WTC11 (cell line): ENCODE results near the gene PACSIN1. TPM values are rescaled to one million over a fixed set of nuclear protein-coding genes. Genes with fewer than 3 reads are reported as not detected.

Experiments
- ATAC-seq: fragments of 200-7000 bp; cut with Tn5 transposase; 2 replicates; pipeline ENCODE4 v1.10.0; 2021; ENCODE audit warnings: mild to moderate bottlenecking, moderate library complexity
- CTCF ChIA-PET: fragments of 300-600 bp; sonication (Branson Sonifier 250); formaldehyde crosslinking; loops from one replicate; lab custom pipeline; 2021; ENCODE audit warnings: antibody characterized with exemption; lab: Charles Lee
- POLR2A ChIA-PET: fragments of 350-600 bp; sonication (Branson Sonifier 250); formaldehyde crosslinking; loops from one replicate; lab custom pipeline; 2021; ENCODE audit warnings: antibody characterized with exemption; lab: Charles Lee
- DNase-seq: peaks from one replicate; pipeline ENCODE4 v3.0.0; 2021; ENCODE audit warnings: low spot score
- H3K27ac Mint-ChIP-seq: 2 replicates; pipeline ENCODE4 v1.8.0; 2021; ENCODE audit warnings: mixed read lengths
- H3K27me3 Mint-ChIP-seq: 2 replicates; pipeline ENCODE4 v1.8.0; 2021; ENCODE audit warnings: low read depth, mild to moderate bottlenecking, moderate library complexity, mixed read lengths
- H3K36me3 Mint-ChIP-seq: 2 replicates; pipeline ENCODE4 v1.8.0; 2021; ENCODE audit warnings: mixed read lengths
- H3K4me1 Mint-ChIP-seq: 2 replicates; pipeline ENCODE4 v1.8.0; 2022; ENCODE audit warnings: mixed read lengths
- H3K4me3 Mint-ChIP-seq: 2 replicates; pipeline ENCODE4 v1.8.0; 2021; ENCODE audit warnings: mild to moderate bottlenecking, moderate library complexity, mixed read lengths
- H3K9me3 Mint-ChIP-seq: 2 replicates; pipeline ENCODE4 v1.8.0; 2021; ENCODE audit warnings: mixed read lengths
- AFF4 ChIP-seq: sonication (generic); formaldehyde crosslinking; IDR thresholded peaks from 2 replicates; pipeline ENCODE4 v1.8.1; 2023; ENCODE audit warnings: mild to moderate bottlenecking, missing genetic modification reagents, borderline replicate concordance
- ARID4B ChIP-seq: sonication (generic); formaldehyde crosslinking; IDR thresholded peaks from 2 replicates; pipeline ENCODE4 v1.8.0; 2023; ENCODE audit warnings: missing genetic modification reagents, mild to moderate bottlenecking, borderline replicate concordance
- EMX1 ChIP-seq: fragments of 250-450 bp; sonication (Bioruptor Pico); IDR thresholded peaks from 2 replicates; pipeline ENCODE4 v1.8.0; 2021; ENCODE audit warnings: mild to moderate bottlenecking
- FOXP4 ChIP-seq: sonication (generic); formaldehyde crosslinking; IDR thresholded peaks from 2 replicates; pipeline ENCODE4 v1.8.0; 2022; ENCODE audit warnings: mild to moderate bottlenecking, missing genetic modification reagents
- GRHL2 ChIP-seq: fragments of 250-450 bp; sonication (Bioruptor Pico); IDR thresholded peaks from 2 replicates; pipeline ENCODE4 v1.8.0; 2022; ENCODE audit warnings: mild to moderate bottlenecking, moderate library complexity; ENCODE audit not compliant: insufficient replicate concordance, severe bottlenecking
- HMGA2 ChIP-seq: fragments of 250-450 bp; sonication (Bioruptor Pico); IDR thresholded peaks from 2 replicates; pipeline ENCODE4 v1.4.0; 2021; ENCODE audit warnings: mild to moderate bottlenecking, moderate library complexity
- IRF2 ChIP-seq: sonication (generic); formaldehyde crosslinking; IDR thresholded peaks from 2 replicates; pipeline ENCODE4 v1.8.0; 2022; ENCODE audit warnings: low read depth, missing genetic modification reagents, borderline replicate concordance
- JUN ChIP-seq: sonication (generic); formaldehyde crosslinking; IDR thresholded peaks from 2 replicates; pipeline ENCODE4 v1.8.0; 2023; ENCODE audit warnings: mild to moderate bottlenecking, missing genetic modification reagents
- NFE2L1 ChIP-seq: sonication (generic); formaldehyde crosslinking; IDR thresholded peaks from 2 replicates; pipeline ENCODE4 v1.8.1; 2023; ENCODE audit warnings: missing genetic modification reagents
- PRDM15 ChIP-seq: sonication (generic); formaldehyde crosslinking; IDR thresholded peaks from 2 replicates; pipeline ENCODE4 v1.8.0; 2022; ENCODE audit warnings: missing genetic modification reagents
- RORB ChIP-seq: fragments of 250-450 bp; sonication (Bioruptor Pico); IDR thresholded peaks from 2 replicates; pipeline ENCODE4 v1.9.0; 2021; ENCODE audit warnings: mild to moderate bottlenecking
- ZBTB43 ChIP-seq: sonication (generic); formaldehyde crosslinking; IDR thresholded peaks from 2 replicates; pipeline ENCODE4 v1.8.1; 2023; ENCODE audit warnings: mild to moderate bottlenecking, missing genetic modification reagents
- ZNF121 ChIP-seq: sonication (generic); formaldehyde crosslinking; IDR thresholded peaks from 2 replicates; pipeline ENCODE4 v1.8.0; 2023; ENCODE audit warnings: missing genetic modification reagents
- ZNF219 ChIP-seq: sonication (generic); formaldehyde crosslinking; IDR thresholded peaks from 2 replicates; pipeline ENCODE4 v1.8.0; 2023; ENCODE audit warnings: missing genetic modification reagents, mild to moderate bottlenecking, borderline replicate concordance
- ZNF317 ChIP-seq: sonication (generic); formaldehyde crosslinking; IDR thresholded peaks from 2 replicates; pipeline ENCODE4 v1.8.1; 2023; ENCODE audit warnings: low read depth, mild to moderate bottlenecking, moderate library complexity, missing genetic modification reagents, borderline replicate concordance
- ZNF396 ChIP-seq: fragments of 250-450 bp; sonication (Bioruptor Pico); IDR thresholded peaks from 2 replicates; pipeline ENCODE4 v1.8.0; 2021; ENCODE audit warnings: mild to moderate bottlenecking, moderate library complexity, borderline replicate concordance
- ZNF416 ChIP-seq: fragments of 250-450 bp; sonication (Bioruptor Pico); IDR thresholded peaks from 2 replicates; pipeline ENCODE4 v1.9.0; 2021; ENCODE audit warnings: mild to moderate bottlenecking, inconsistent platforms
- ZNF512 ChIP-seq: sonication (generic); formaldehyde crosslinking; IDR thresholded peaks from 2 replicates; pipeline ENCODE4 v1.8.1; 2022; ENCODE audit warnings: missing genetic modification reagents, borderline replicate concordance
- total RNA-seq: library from RNA; stranded (reverse); gene quantifications from 3 replicates; pipeline ENCODE4 v1.2.3, GENCODE V29; 2021

PACSIN1 gene
- total RNA-seq, 1 experiment from 2014 or later: 12.6 TPM

- TF ChIP-seq ZNF396: no peak
- no peak for TF ChIP-seq PRDM15 (CRISPR knock-in tag)
- no peak for TF ChIP-seq ZNF219 (CRISPR knock-in tag)
- no peak for TF ChIP-seq ZNF512 (CRISPR knock-in tag)
- TF ChIP-seq EMX1: no peak
Observed at GRCh38 chr6:34528996-34529664, 63.3 kb downstream of the PACSIN1 start (continued).

- ChIA-PET POLR2A (no interaction called here), CTCF (interaction anchor here (1.5 to 3.6 kb wide), 2 partner anchors 15 to 80 kb away, joined by 3 to 14 read pairs; no protein-coding TSS in a partner anchor)
- Mint-ChIP-seq H3K4me1 (peaks cover 25% of the 10 kb centered on the region), H3K4me3 (no peak overlapping the region), H3K9me3 (no peaks in the 10 kb centered on the region), H3K27ac (no peak overlapping the region), H3K36me3 (no peaks in the 10 kb centered on the region), H3K27me3 (no peaks in the 10 kb centered on the region; the same call in 1 of the 2 replicates)
- ATAC-seq: no peak
- no peak for DNase-seq
- TF ChIP-seq ZNF396 (no peak), ZBTB43 (no peak), JUN (CRISPR knock-in tag) (no peak), ZNF317 (no peak), HMGA2 (CRISPR knock-in tag) (no peak), ARID4B (CRISPR knock-in tag) (no peak), NFE2L1 (CRISPR knock-in tag) (no peak), IRF2 (CRISPR knock-in tag) (no peak), ZNF121 (CRISPR knock-in tag) (no peak), GRHL2 (CRISPR knock-in tag) (no peak), FOXP4 (CRISPR knock-in tag) (no peak), ZNF416 (no peak), RORB (no peak), AFF4 (CRISPR knock-in tag) (no peak)
Observed at GRCh38 chr6:34529665-34530327, 63.9 kb downstream of the PACSIN1 start.
